B cell (primary cell): ENCODE measurements around the gene TMEM119. TPM values are rescaled to one million over a fixed set of nuclear protein-coding genes. Genes with fewer than 3 reads are reported as not detected.

Experiments used
- ATAC-seq: fragments of 200-7000 bp; cut with Tn5 transposase; one replicate; pipeline ENCODE4 v1.10.0; 2021; ENCODE audit warnings: low read depth, mild to moderate bottlenecking, moderate number of reproducible peaks, moderate library complexity
- CTCF ChIA-PET: fragments of 350-600 bp; sonication (Branson Sonifier 250); formaldehyde crosslinking; loops from one replicate; lab custom pipeline; 2021; ENCODE audit warnings: antibody characterized with exemption, inconsistent platforms; lab: Charles Lee
- POLR2A ChIA-PET: fragments of 350-600 bp; sonication (Branson Sonifier 250); formaldehyde crosslinking; loops from one replicate; lab custom pipeline; 2021; ENCODE audit warnings: antibody characterized with exemption; lab: Charles Lee
- DNase-seq: peaks from one replicate; pipeline ENCODE4 v3.0.0; 2013
- H2AFZ ChIP-seq: 2 replicates; pipeline ENCODE4 v1.6.1; 2012; ENCODE audit warnings: mild to moderate bottlenecking, low read depth, low read length; ENCODE audit not compliant: insufficient read depth, poor library complexity, severe bottlenecking
- H3K27ac ChIP-seq, 2 donors: 1 replicate in 1 of 2; 2 replicates in 1 of 2; pipeline ENCODE4 v1.5.1; 2012 to 2013; ENCODE audit warnings: low read length in 2 of 2, mild to moderate bottlenecking in 2 of 2, moderate library complexity in 1 of 2
- H3K27me3 ChIP-seq, 4 experiments: fragments of 200-600 bp in 1 of 4; sonication (generic) in 1 of 4; replicated peaks in 1 of 4; 1 replicate in 2 of 4; 2 replicates in 2 of 4; pipeline versions ENCODE4 v1.6.1 to v1.7.0; 2013 to 2016; ENCODE audit warnings: low read length in 3 of 4, mild to moderate bottlenecking in 2 of 4, mixed read lengths in 1 of 4, moderate library complexity in 1 of 4; ENCODE audit not compliant: insufficient read depth in 4 of 4, control insufficient read depth in 3 of 4; ENCODE audit errors: control extremely low read depth in 1 of 4
- H3K36me3 ChIP-seq, 2 experiments: replicated peaks in 1 of 2; 1 replicate in 1 of 2; 2 replicates in 1 of 2; pipeline versions ENCODE4 v1.6.1 to v1.7.1; 2013; ENCODE audit warnings: low read length in 1 of 2; ENCODE audit not compliant: insufficient read depth in 2 of 2, control insufficient read depth in 1 of 2; ENCODE audit errors: control extremely low read depth in 1 of 2, extremely low read depth in 1 of 2
- H3K4me1 ChIP-seq, 2 donors: fragments of 200-600 bp in 1 of 2; sonication (generic) in 1 of 2; 1 replicate in 1 of 2; 2 replicates in 1 of 2; pipeline versions ENCODE4 v1.5.1 to v1.6.1; 2013 to 2017; ENCODE audit warnings: low read length in 2 of 2; ENCODE audit not compliant: control insufficient read depth in 2 of 2, insufficient read depth in 2 of 2
- H3K4me2 ChIP-seq: replicated peaks from 2 replicates; pipeline ENCODE3; 2012; ENCODE audit warnings: mild to moderate bottlenecking, low read depth, low read length; ENCODE audit not compliant: poor library complexity, severe bottlenecking
- H3K4me3 ChIP-seq, 5 experiments: fragments of 200-600 bp in 1 of 5; sonication (generic) in 1 of 5; 1 replicate in 3 of 5; 2 replicates in 2 of 5; pipeline versions ENCODE4 v1.5.1 to v1.7.0; 2011 to 2016; ENCODE audit warnings: low read length in 4 of 5, mild to moderate bottlenecking in 4 of 5, low read depth in 2 of 5, control low read depth in 1 of 5, moderate library complexity in 1 of 5; ENCODE audit not compliant: insufficient read depth in 1 of 5; ENCODE audit errors: control extremely low read depth in 1 of 5, extremely low read depth in 1 of 5
- H3K79me2 ChIP-seq: fragments of 200-600 bp; sonication (generic); one replicate; pipeline ENCODE4 v1.6.0; 2016; ENCODE audit warnings: low read length; ENCODE audit not compliant: control insufficient read depth, insufficient read depth
- H3K9ac ChIP-seq: fragments of 200-600 bp; sonication (generic); 2 replicates; pipeline ENCODE4 v1.6.1; 2017; ENCODE audit warnings: mild to moderate bottlenecking, low read length, moderate library complexity
- H3K9me3 ChIP-seq, 3 donors: one replicate each; pipeline versions ENCODE4 v1.6.1 to v1.7.1; 2013; ENCODE audit warnings: low read length in 2 of 3; ENCODE audit not compliant: control insufficient read depth in 2 of 3, insufficient read depth in 1 of 3; ENCODE audit errors: control extremely low read depth in 1 of 3
- H4K20me1 ChIP-seq: 2 replicates; pipeline ENCODE4 v1.6.0; 2012; ENCODE audit warnings: mild to moderate bottlenecking, low read length; ENCODE audit not compliant: insufficient read depth, control insufficient read depth, poor library complexity, severe bottlenecking
- H3K27ac Mint-ChIP-seq: one replicate; pipeline ENCODE4 v1.8.0; 2021; ENCODE audit warnings: mixed read lengths
- H3K27me3 Mint-ChIP-seq: one replicate; pipeline ENCODE4 v1.8.0; 2021; ENCODE audit warnings: mixed read lengths
- H3K4me1 Mint-ChIP-seq: one replicate; pipeline ENCODE4 v1.8.0; 2021; ENCODE audit warnings: mixed read lengths
- H3K4me3 Mint-ChIP-seq: one replicate; pipeline ENCODE4 v1.8.0; 2021; ENCODE audit warnings: mixed read lengths
- H3K9me3 Mint-ChIP-seq: one replicate; pipeline ENCODE4 v1.8.0; 2022; ENCODE audit warnings: mixed read lengths; ENCODE audit not compliant: insufficient read depth
- CTCF ChIP-seq: fragments of 200-600 bp; IDR thresholded peaks from one replicate; pipeline ENCODE4 v1.8.0; 2022; ENCODE audit warnings: antibody characterized with exemption, mild to moderate bottlenecking
- EZH2 ChIP-seq: IDR thresholded peaks from 2 replicates; pipeline ENCODE4 v1.6.1; 2012; ENCODE audit warnings: borderline replicate concordance, low read depth, mild to moderate bottlenecking, moderate library complexity, low read length; ENCODE audit not compliant: insufficient read depth, poor library complexity, severe bottlenecking
- WGBS: methylation state at CpG from one replicate; pipeline ENCODE4 v1.1.5; 2013; ENCODE audit warnings: missing lambda C conversion rate; ENCODE audit not compliant: insufficient coverage; 5-methylcytosine and 5-hydroxymethylcytosine counted together
- intact Hi-C: fragments of 100-400 bp; cut with micrococcal nuclease; formaldehyde crosslinking; loops from one replicate; pipeline ENCODE4 v1.10.0; 2022
- polyA plus RNA-seq: library from polyadenylated mRNA; depleted of rRNA; stranded (reverse); fragments of >200 nt; gene quantifications from 2 replicates; pipeline ENCODE4 v1.2.3, GENCODE V29; 2012
- total RNA-seq, 2 donors: library from RNA; stranded (reverse); fragments of 120-200 nt in 1 of 2; gene quantifications; 1 replicate in 1 of 2; 2 replicates in 1 of 2; pipeline versions ENCODE4 v1.2.3 to v1.2.4, GENCODE V29; 2013 to 2022

Gene TMEM119
- total and polyA plus RNA-seq, 2 donors (not counting 1 experiment from before 2014, with no cell fraction given), result 0.25 TPM; not detected in 1

DNA sequence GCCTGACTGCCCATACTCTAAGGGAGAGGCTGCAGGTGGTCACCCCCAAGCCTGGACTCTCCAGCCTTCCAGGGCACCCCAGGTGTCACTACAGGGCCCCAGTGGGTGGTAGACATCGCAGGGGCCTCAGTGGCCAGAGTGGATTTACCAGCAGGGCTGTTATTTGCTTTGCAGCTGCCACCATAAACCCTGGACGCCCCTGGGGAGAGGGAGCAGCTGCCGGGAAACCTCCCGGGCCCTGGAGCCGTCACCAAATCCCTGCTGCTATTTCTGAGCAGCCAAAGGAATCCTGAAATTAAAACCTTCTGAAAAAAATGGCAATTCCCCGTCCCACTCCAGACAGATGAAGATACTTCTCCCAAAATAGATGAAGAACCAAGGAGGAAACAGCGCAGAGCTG is 13.9 kb downstream of the TMEM119 start:
- DNase-seq (no peak), ATAC-seq (no peak)
- Mint-ChIP-seq H3K27me3 (peaks cover 4% of the 10 kb centered on the region), H3K4me3 (no peak overlapping the region), H3K9me3 (no peaks in the 10 kb centered on the region), H3K27ac (no peak overlapping the region), H3K4me1 (peaks cover 11% of the 10 kb centered on the region)
- POLR2A ChIA-PET, result interaction anchor here (1.3 kb wide), 1 partner anchor 50 kb away, joined by 3 read pairs; no protein-coding TSS in a partner anchor
- Histone ChIP-seq H3K4me2 (no peak overlapping the region), H3K79me2 (no peaks in the 10 kb centered on the region), H3K9me3 (peaks cover 0 to under 1% (median 0%) of the 10 kb centered on the region in 3 donors), H3K27ac (no peak overlapping the region), H3K4me1 (peaks cover 7 to 9% of the 10 kb centered on the region in 2 donors), H3K4me3 (no peak overlapping the region), H3K9ac (no peak overlapping the region), H3K27me3 (no peaks in the 10 kb centered on the region), H2AFZ (no peak overlapping the region), H3K36me3 (no peaks in the 10 kb centered on the region), H4K20me1 (no peaks in the 10 kb centered on the region)
- CTCF ChIA-PET, result no interaction called here
- 89% methylated on average over 4 of the region's 7 CpGs for whole genome bisulfite sequencing
- intact Hi-C loops, result no loop called here
- TF ChIP-seq CTCF (no peak), EZH2 (no peak)

- Histone ChIP-seq H3K27me3 (no peaks in the 10 kb centered on the region), H4K20me1 (no peaks in the 10 kb centered on the region), H3K4me1 (peaks cover 7 to 9% of the 10 kb centered on the region in 2 donors), H3K36me3 (no peaks in the 10 kb centered on the region), H3K4me2 (no peak overlapping the region), H2AFZ (no peak overlapping the region), H3K79me2 (no peaks in the 10 kb centered on the region), H3K9me3 (peaks cover 0 to 4% (median 0%) of the 10 kb centered on the region in 3 donors), H3K9ac (no peak overlapping the region), H3K4me3 (no peak overlapping the region), H3K27ac (no peak overlapping the region)
- TF ChIP-seq EZH2 (no peak), CTCF (no peak)
- ChIA-PET CTCF (no interaction called here), POLR2A (interaction anchor here (1.3 kb wide), 1 partner anchor 51 kb away, joined by 3 read pairs; no protein-coding TSS in a partner anchor)
- DNase-seq (no peak), ATAC-seq (no peak)
- Mint-ChIP-seq H3K9me3 (peaks cover 3% of the 10 kb centered on the region), H3K27me3 (peaks cover 4% of the 10 kb centered on the region), H3K4me1 (peaks cover 16% of the 10 kb centered on the region), H3K27ac (no peak overlapping the region), H3K4me3 (no peak overlapping the region)
- intact Hi-C loops, result no loop called here
- WGBS, result 74% methylated on average over 7 of the region's 10 CpGs
Measured at GRCh38 chr12:108582978-108583770, 14.7 kb downstream of the TMEM119 start.
